GM10266 (cell line): ENCODE data around the gene DRAXIN.

Experiments
- DNase-seq: peaks from one replicate; pipeline ENCODE4 v3.0.0; 2012; ENCODE audit errors: extremely low spot score
- TF ChIP-seq, protein P1 (sequence below): IDR thresholded peaks from 2 replicates; pipeline ENCODE4 v1.5.1; 2012; ENCODE audit warnings: mild to moderate bottlenecking, low read depth; ENCODE audit not compliant: control insufficient read depth, insufficient read depth; ENCODE audit errors: missing control alignments

DRAXIN gene

DNA sequence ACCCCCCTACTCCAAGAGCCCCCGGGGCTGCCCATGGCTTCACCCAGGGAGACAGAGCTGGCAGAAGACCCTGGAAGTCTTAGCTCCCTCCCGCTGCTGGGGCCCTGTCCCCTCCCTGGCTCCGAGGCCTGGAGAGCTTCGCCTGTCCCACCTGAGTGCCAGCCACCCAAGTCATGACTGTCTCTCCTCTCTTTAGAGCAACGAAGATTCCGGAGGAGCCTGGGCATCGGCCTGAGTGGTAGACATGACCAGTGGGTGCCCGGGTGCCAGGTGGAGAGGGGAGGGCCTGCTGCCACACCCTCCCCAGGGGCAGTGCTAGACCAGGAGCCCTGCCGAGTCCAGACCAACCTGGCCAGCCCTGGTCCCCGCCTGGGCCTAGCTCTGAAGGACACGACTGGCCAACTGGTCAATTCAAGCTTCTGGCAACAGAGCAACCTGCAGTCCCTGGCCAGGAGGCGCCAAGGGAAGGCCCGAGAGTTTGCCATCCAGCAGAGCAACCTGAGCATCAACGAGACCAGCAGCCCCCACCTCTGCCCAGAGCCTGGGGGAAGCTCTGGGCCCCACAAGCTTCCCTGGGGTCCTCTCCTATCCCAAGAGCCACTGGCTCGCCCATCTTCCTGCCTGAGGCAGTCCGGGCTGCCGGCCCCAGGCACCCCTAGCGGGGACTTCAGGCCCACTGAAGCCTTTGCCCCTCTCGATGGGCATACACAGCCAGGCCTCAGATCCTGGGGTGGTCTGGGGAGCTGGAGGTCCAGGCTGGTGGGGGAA lies 74.3 kb downstream of the DRAXIN start:
- DNase-seq: no peak
- TF ChIP-seq, protein P1, sequence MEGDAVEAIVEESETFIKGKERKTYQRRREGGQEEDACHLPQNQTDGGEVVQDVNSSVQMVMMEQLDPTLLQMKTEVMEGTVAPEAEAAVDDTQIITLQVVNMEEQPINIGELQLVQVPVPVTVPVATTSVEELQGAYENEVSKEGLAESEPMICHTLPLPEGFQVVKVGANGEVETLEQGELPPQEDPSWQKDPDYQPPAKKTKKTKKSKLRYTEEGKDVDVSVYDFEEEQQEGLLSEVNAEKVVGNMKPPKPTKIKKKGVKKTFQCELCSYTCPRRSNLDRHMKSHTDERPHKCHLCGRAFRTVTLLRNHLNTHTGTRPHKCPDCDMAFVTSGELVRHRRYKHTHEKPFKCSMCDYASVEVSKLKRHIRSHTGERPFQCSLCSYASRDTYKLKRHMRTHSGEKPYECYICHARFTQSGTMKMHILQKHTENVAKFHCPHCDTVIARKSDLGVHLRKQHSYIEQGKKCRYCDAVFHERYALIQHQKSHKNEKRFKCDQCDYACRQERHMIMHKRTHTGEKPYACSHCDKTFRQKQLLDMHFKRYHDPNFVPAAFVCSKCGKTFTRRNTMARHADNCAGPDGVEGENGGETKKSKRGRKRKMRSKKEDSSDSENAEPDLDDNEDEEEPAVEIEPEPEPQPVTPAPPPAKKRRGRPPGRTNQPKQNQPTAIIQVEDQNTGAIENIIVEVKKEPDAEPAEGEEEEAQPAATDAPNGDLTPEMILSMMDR: no peak

DNA sequence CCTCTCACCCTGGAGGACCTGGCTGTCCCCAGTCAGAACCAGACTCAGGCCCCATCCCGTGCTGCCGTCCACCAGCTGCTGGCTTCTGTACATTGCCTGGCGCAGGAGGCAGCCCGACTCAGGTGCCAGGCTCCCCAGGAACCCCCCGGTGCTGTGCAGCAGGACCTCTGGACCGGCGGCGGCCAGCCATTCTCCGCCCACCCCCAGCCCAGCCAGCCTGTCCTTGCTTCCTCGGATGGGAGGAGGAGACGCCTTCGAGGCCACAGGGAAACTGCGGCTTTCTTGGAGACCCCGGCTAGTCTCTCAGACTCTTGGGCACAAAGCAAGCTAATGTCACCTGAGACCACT lies 74.9 kb downstream of the DRAXIN start:
- no peak for DNase-seq
- TF ChIP-seq, protein P1: no peak

DNA sequence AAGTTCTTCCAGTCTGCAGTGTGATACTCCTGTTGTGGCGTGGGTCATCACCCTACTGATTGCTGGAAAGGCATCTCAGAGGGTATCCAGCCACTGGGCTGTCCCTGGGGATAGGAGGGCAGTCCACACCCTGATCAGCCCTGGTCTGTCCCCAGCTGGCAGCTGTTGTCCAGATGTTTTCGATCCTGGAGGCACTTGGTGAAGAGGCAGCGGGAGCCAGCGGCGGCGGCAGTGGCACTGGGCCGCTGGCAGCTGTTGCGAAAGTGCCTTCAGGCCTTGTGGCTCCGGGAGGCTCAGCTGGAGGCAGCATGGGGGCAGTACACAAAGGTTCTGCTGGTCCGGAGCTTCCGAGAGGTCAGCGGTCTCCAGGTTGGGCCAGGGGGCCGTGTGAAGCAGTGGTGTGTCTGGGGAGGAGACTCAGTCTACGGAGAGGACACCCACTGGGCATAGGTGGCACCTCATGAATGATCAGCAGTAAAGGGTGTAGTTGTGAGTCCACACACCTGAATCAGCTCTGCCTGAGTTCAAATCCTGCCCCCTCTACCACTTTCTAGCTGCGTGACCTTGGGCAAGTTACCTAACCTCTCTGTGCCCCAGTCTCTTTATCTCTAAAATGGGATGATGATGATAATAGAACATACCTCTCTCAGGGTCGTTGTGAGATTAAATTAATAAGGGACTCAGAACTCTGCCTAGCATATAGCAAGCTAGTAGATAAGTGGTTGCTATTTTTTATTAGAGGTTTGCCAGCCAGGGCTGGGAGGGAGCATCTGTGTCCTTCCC lies 76.6 kb downstream of the DRAXIN start:
- TF ChIP-seq, protein P1: no peak
- DNase-seq: no peak

DNA sequence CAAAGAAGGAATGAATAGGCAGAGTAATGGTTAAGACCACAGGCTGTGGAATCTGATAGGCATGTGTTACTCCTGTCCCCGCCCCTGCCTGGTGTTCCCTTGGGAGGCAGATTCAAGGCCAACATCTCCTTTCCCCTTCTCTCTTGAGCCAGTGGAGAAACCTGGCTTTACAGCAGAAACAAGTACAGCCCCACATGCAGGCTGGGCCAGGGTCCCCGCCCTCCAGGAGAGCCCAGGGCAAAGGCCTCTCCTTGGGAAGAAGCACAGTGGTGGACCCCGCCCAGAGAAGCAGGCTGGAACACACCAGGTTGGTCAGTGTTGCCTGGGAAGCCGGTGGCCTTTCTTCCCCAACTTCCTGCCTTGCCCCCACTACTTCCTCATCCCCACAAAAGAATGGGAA lies 77.3 kb downstream of the DRAXIN start:
- no peak for DNase-seq

DNA sequence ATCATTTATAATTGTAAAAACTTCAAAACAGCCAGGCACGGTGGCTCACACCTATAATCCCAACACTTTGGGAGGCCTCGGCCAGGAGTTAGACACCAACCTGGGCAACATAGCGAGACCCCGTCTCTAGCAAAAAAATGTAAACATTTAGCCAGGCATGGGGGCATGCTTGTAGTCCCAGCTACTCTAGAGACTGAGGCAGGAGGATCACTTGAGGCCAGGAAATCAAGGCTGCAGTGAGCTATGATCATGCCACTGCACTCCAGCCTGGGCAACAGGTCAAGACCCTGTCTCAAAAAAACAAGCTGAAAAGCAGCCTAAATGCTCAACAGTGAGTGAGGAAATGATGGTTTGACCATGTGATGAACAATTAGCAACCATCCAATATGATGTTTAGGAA lies 77.8 kb downstream of the DRAXIN start:
- DNase-seq: no peak
- TF ChIP-seq, protein P1: no peak

More for the DNA sequence above, 77.3 kb downstream of the DRAXIN start:
- TF ChIP-seq, protein P1: no peak

DNA sequence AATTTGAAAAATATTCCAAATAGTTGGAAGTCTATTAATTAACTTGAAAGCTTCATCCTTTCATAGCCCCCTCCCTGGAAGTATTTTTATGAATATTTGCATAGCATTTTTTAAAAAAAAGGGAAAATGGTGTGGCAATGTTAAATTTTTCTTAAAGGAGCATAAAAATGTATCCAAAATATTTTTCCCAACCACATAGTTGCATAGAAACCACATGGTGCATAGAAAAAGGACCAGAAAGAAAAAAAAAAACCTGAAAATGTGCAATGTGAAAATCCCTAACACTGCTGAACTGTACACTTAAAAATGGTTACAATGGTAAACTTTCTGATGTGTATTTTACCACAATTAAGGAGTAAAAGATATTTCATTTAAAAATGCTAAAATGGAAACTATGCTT lies 78.5 kb downstream of the DRAXIN start:
- DNase-seq: no peak
- TF ChIP-seq, protein P1: no peak

DNA sequence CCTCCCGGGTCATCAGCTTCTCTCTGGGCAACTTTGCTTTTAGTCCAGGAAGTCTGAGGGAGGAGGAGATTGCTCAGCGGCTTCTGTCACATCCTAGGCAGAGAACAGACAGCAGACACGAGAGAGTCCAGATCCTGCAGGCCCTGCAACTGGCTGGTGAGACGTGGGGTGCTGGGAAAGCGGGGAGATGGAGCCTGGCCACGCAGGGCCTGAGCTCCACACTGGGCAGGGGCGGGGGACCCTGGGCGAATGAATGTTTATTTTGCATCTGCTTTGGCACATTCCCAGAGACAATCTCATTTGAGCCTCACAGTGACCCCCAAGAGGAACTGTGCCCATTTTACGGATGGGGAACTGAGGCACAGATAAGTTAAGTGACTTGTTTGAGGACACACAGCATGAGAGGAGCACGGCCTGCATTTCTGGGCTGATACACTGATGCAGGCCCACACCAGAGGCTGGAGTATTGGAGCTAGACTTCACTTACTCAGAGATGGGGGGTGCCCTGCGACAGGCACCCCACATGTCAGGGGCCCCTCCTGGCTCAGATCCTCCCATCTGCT lies 80.1 kb downstream of the DRAXIN start:
- TF ChIP-seq, protein P1: no peak
- no peak for DNase-seq
